ENCODE data around the gene SYT12. TPM values are rescaled to one million over a fixed set of nuclear protein-coding genes. Genes with fewer than 3 reads are reported as not detected.
A peak's percentile ranks its signal among the peaks of the same experiment; 100 is the strongest.

The SYT12 gene
- total RNA-seq, 2 experiments from 2014 or later = 0.25 to 0.72 TPM

- Histone ChIP-seq H3K36me3 (ENCODE audit: insufficient read depth, low read length) (no peaks in the 10 kb centered on the region), H3K27ac (ENCODE audit: low read depth, low read length, poor library complexity, severe bottlenecking) (no peak overlapping the region), H3K9me3 (ENCODE audit: low read length) (no peaks in the 10 kb centered on the region), H4K20me1 (ENCODE audit: insufficient read depth, low read length) (no peaks in the 10 kb centered on the region), H3K4me3 (ENCODE audit: low read depth, low read length, poor library complexity, severe bottlenecking) (no peak overlapping the region), H3K79me2 (ENCODE audit: insufficient read depth, low read depth, low read length) (no peaks in the 10 kb centered on the region), H2AFZ (ENCODE audit: low read length) (no peak overlapping the region), H3K9me2 (ENCODE audit: insufficient read depth, low read length) (no peaks in the 10 kb centered on the region), H3K4me2 (ENCODE audit: low read length) (no peak overlapping the region), H3K4me1 (ENCODE audit: insufficient read depth, low read length, poor library complexity, severe bottlenecking) (no peaks in the 10 kb centered on the region)
- no TSS peak for BruUV-seq (replicated peaks)
- intact Hi-C loops (cut with micrococcal nuclease; ENCODE audit: unreplicated experiment) = no loop called here
- ChIA-PET POLR2A (no interaction called here), CTCF (ENCODE audit: unreplicated experiment) (no interaction called here)
- TF ChIP-seq CTCF (conservative IDR thresholded peaks at IDR 0.05; ENCODE audit: low read length) = no peak
- TF ChIP-seq EZH2phosphoT487 (IDR thresholded peaks at IDR 0.05; ENCODE audit: borderline replicate concordance, low read depth, low read length) = no peak
- no peak for DNase-seq (ENCODE audit: low spot score)
These were observed 43.4 kb downstream of the SYT12 start for GRCh38 chr11:67066333-67066709.

GRCh38 chr11:67071420-67072284 lies 48.7 kb downstream of the SYT12 start:
- no TSS peak for BruUV-seq (replicated peaks)
- H3K4me1 ChIP-seq (ENCODE audit: insufficient read depth, low read length, poor library complexity, severe bottlenecking) = no peaks in the 10 kb centered on the region
- H4K20me1 ChIP-seq (ENCODE audit: insufficient read depth, low read length) = no peaks in the 10 kb centered on the region
- H3K36me3 ChIP-seq (ENCODE audit: insufficient read depth, low read length) = no peaks in the 10 kb centered on the region
- no peaks in the 10 kb centered on the region for H3K79me2 ChIP-seq (ENCODE audit: insufficient read depth, low read depth, low read length)
- no peak overlapping the region for H3K4me3 ChIP-seq (ENCODE audit: low read depth, low read length, poor library complexity, severe bottlenecking)
- ChIA-PET CTCF (ENCODE audit: unreplicated experiment) (no interaction called here), POLR2A (no interaction called here)
- intact Hi-C loops (cut with micrococcal nuclease; ENCODE audit: unreplicated experiment) = loop anchor here (1.0 kb wide), 1 partner anchor 17 kb away; no protein-coding TSS in a partner anchor
- H2AFZ ChIP-seq (ENCODE audit: low read length) = no peak overlapping the region
- no peaks in the 10 kb centered on the region for H3K9me2 ChIP-seq (ENCODE audit: insufficient read depth, low read length)
- H3K9me3 ChIP-seq (ENCODE audit: low read length) = no peaks in the 10 kb centered on the region
- DNase-seq (ENCODE audit: low spot score) = peak; percentile 71
- H3K27ac ChIP-seq (ENCODE audit: low read depth, low read length, poor library complexity, severe bottlenecking) = no peak overlapping the region
- no peak overlapping the region for H3K4me2 ChIP-seq (ENCODE audit: low read length)
- no peak for TF ChIP-seq EZH2phosphoT487 (IDR thresholded peaks at IDR 0.05; ENCODE audit: borderline replicate concordance, low read depth, low read length)
- peak; percentile 80 for TF ChIP-seq CTCF (conservative IDR thresholded peaks at IDR 0.05; ENCODE audit: low read length)

GRCh38 chr11:67072295-67072694 lies 49.4 kb downstream of the SYT12 start:
- no peaks in the 10 kb centered on the region for H3K4me1 ChIP-seq (ENCODE audit: insufficient read depth, low read length, poor library complexity, severe bottlenecking)
- no peaks in the 10 kb centered on the region for H4K20me1 ChIP-seq (ENCODE audit: insufficient read depth, low read length)
- intact Hi-C loops (cut with micrococcal nuclease; ENCODE audit: unreplicated experiment) = no loop called here
- H3K27ac ChIP-seq (ENCODE audit: low read depth, low read length, poor library complexity, severe bottlenecking) = no peak overlapping the region
- H3K4me3 ChIP-seq (ENCODE audit: low read depth, low read length, poor library complexity, severe bottlenecking) = no peak overlapping the region
- DNase-seq (ENCODE audit: low spot score) = no peak
- H3K4me2 ChIP-seq (ENCODE audit: low read length) = no peak overlapping the region
- BruUV-seq (replicated peaks) = no TSS peak
- H3K9me3 ChIP-seq (ENCODE audit: low read length) = no peaks in the 10 kb centered on the region
- H3K9me2 ChIP-seq (ENCODE audit: insufficient read depth, low read length) = no peaks in the 10 kb centered on the region
- CTCF ChIA-PET (ENCODE audit: unreplicated experiment) = no interaction called here
- no peaks in the 10 kb centered on the region for H3K36me3 ChIP-seq (ENCODE audit: insufficient read depth, low read length)
- H3K79me2 ChIP-seq (ENCODE audit: insufficient read depth, low read depth, low read length) = no peaks in the 10 kb centered on the region
- POLR2A ChIA-PET = interaction anchor here (0.6 kb wide), 2 partner anchors 95 to 461 kb away, joined by 3 to 4 read pairs; no protein-coding TSS in a partner anchor
- H2AFZ ChIP-seq (ENCODE audit: low read length) = no peak overlapping the region
- no peak for TF ChIP-seq CTCF (conservative IDR thresholded peaks at IDR 0.05; ENCODE audit: low read length)
- TF ChIP-seq EZH2phosphoT487 (IDR thresholded peaks at IDR 0.05; ENCODE audit: borderline replicate concordance, low read depth, low read length) = no peak

Measured in OCI-LY7 (cell line).